ENCODE data around the gene USP34.

Gene USP34

GRCh38 chr2:61268249-61268648 lies 202.6 kb downstream of the USP34 start:
- Mint-ChIP-seq H3K4me3 (no peak overlapping the region), H3K4me1 (ENCODE audit: low read depth) (peaks cover 1% of the 10 kb centered on the region), H3K9me3 (no peaks in the 10 kb centered on the region), H3K36me3 (ENCODE audit: low read depth) (peaks cover 37% of the 10 kb centered on the region), H3K27me3 (ENCODE audit: low read depth) (no peaks in the 10 kb centered on the region), H3K27ac (no peak overlapping the region)
- DNase-seq (ENCODE audit: low spot score): no peak

- no peak overlapping the region for H3K4me3 Mint-ChIP-seq
- H3K36me3 Mint-ChIP-seq (ENCODE audit: low read depth): peaks cover 39% of the 10 kb centered on the region
- H3K9me3 Mint-ChIP-seq: no peaks in the 10 kb centered on the region
- no peaks in the 10 kb centered on the region for H3K27me3 Mint-ChIP-seq (ENCODE audit: low read depth)
- no peak for DNase-seq (ENCODE audit: low spot score)
- H3K4me1 Mint-ChIP-seq (ENCODE audit: low read depth): peaks cover 1% of the 10 kb centered on the region
- H3K27ac Mint-ChIP-seq: no peak overlapping the region
These were observed 204.0 kb downstream of the USP34 start for GRCh38 chr2:61266632-61267505.

- peaks cover 35% of the 10 kb centered on the region for H3K36me3 Mint-ChIP-seq (ENCODE audit: low read depth)
These were observed 207.1 kb downstream of the USP34 start for GRCh38 chr2:61263830-61264229.

GRCh38 chr2:61262699-61263098 lies 208.2 kb downstream of the USP34 start:
- peaks cover 1% of the 10 kb centered on the region for H3K4me1 Mint-ChIP-seq (ENCODE audit: low read depth)
- peaks cover 46% of the 10 kb centered on the region for H3K36me3 Mint-ChIP-seq (ENCODE audit: low read depth)
- H3K9me3 Mint-ChIP-seq: no peaks in the 10 kb centered on the region
- no peak overlapping the region for H3K27ac Mint-ChIP-seq
- no peak overlapping the region for H3K4me3 Mint-ChIP-seq
- DNase-seq (ENCODE audit: low spot score): no peak
- no peaks in the 10 kb centered on the region for H3K27me3 Mint-ChIP-seq (ENCODE audit: low read depth)

More at GRCh38 chr2:61263830-61264229, 207.1 kb downstream of the USP34 start:
- no peak overlapping the region for H3K4me3 Mint-ChIP-seq
- no peak for DNase-seq (ENCODE audit: low spot score)
- H3K27me3 Mint-ChIP-seq (ENCODE audit: low read depth): no peaks in the 10 kb centered on the region
- no peak overlapping the region for H3K27ac Mint-ChIP-seq
- no peaks in the 10 kb centered on the region for H3K9me3 Mint-ChIP-seq
- H3K4me1 Mint-ChIP-seq (ENCODE audit: low read depth): peaks cover 1% of the 10 kb centered on the region

- Mint-ChIP-seq H3K9me3 (no peaks in the 10 kb centered on the region), H3K27me3 (ENCODE audit: low read depth) (no peaks in the 10 kb centered on the region), H3K4me3 (no peak overlapping the region), H3K4me1 (ENCODE audit: low read depth) (peaks cover 3% of the 10 kb centered on the region), H3K36me3 (ENCODE audit: low read depth) (peaks cover 48% of the 10 kb centered on the region), H3K27ac (no peak overlapping the region)
- no peak for DNase-seq (ENCODE audit: low spot score)
These were observed 213.4 kb downstream of the USP34 start for GRCh38 chr2:61257446-61257845.

GRCh38 chr2:61255580-61256437 lies 215.1 kb downstream of the USP34 start:
- no peak for DNase-seq (ENCODE audit: low spot score)
- Mint-ChIP-seq H3K27me3 (ENCODE audit: low read depth) (no peaks in the 10 kb centered on the region), H3K4me3 (no peak overlapping the region), H3K9me3 (no peaks in the 10 kb centered on the region), H3K36me3 (ENCODE audit: low read depth) (peaks cover 43% of the 10 kb centered on the region), H3K4me1 (ENCODE audit: low read depth) (peaks cover 3% of the 10 kb centered on the region), H3K27ac (no peak overlapping the region)

- peaks cover 3% of the 10 kb centered on the region for H3K4me1 Mint-ChIP-seq (ENCODE audit: low read depth)
- no peak for DNase-seq (ENCODE audit: low spot score)
- H3K4me3 Mint-ChIP-seq: no peak overlapping the region
- no peak overlapping the region for H3K27ac Mint-ChIP-seq
- H3K36me3 Mint-ChIP-seq (ENCODE audit: low read depth): peaks cover 44% of the 10 kb centered on the region
- no peaks in the 10 kb centered on the region for H3K27me3 Mint-ChIP-seq (ENCODE audit: low read depth)
- H3K9me3 Mint-ChIP-seq: no peaks in the 10 kb centered on the region
These were observed 216.4 kb downstream of the USP34 start for GRCh38 chr2:61254536-61254935.

- Mint-ChIP-seq H3K36me3 (ENCODE audit: low read depth) (peaks cover 37% of the 10 kb centered on the region), H3K27me3 (ENCODE audit: low read depth) (no peaks in the 10 kb centered on the region), H3K9me3 (no peaks in the 10 kb centered on the region), H3K27ac (no peak overlapping the region), H3K4me1 (ENCODE audit: low read depth) (peaks cover 3% of the 10 kb centered on the region), H3K4me3 (no peak overlapping the region)
- no peak for DNase-seq (ENCODE audit: low spot score)
These were observed 217.8 kb downstream of the USP34 start for GRCh38 chr2:61253136-61253535.

GRCh38 chr2:61252031-61252430 lies 218.9 kb downstream of the USP34 start:
- DNase-seq (ENCODE audit: low spot score): no peak
- H3K9me3 Mint-ChIP-seq: no peaks in the 10 kb centered on the region
- H3K27me3 Mint-ChIP-seq (ENCODE audit: low read depth): no peaks in the 10 kb centered on the region
- peaks cover 3% of the 10 kb centered on the region for H3K4me1 Mint-ChIP-seq (ENCODE audit: low read depth)
- no peak overlapping the region for H3K4me3 Mint-ChIP-seq
- peaks cover 41% of the 10 kb centered on the region for H3K36me3 Mint-ChIP-seq (ENCODE audit: low read depth)
- H3K27ac Mint-ChIP-seq: no peak overlapping the region

GRCh38 chr2:61249521-61250071 lies 221.3 kb downstream of the USP34 start:
- Mint-ChIP-seq H3K4me1 (ENCODE audit: low read depth) (no peaks in the 10 kb centered on the region), H3K36me3 (ENCODE audit: low read depth) (peaks cover 36% of the 10 kb centered on the region), H3K4me3 (no peak overlapping the region), H3K27ac (no peak overlapping the region), H3K27me3 (ENCODE audit: low read depth) (no peaks in the 10 kb centered on the region), H3K9me3 (no peaks in the 10 kb centered on the region)
- no peak for DNase-seq (ENCODE audit: low spot score)

- no peak for DNase-seq (ENCODE audit: low spot score)
- Mint-ChIP-seq H3K27ac (no peak overlapping the region), H3K4me3 (no peak overlapping the region), H3K4me1 (ENCODE audit: low read depth) (peaks cover 3% of the 10 kb centered on the region), H3K36me3 (ENCODE audit: low read depth) (peaks cover 38% of the 10 kb centered on the region), H3K27me3 (ENCODE audit: low read depth) (no peaks in the 10 kb centered on the region), H3K9me3 (no peaks in the 10 kb centered on the region)
These were observed 223.6 kb downstream of the USP34 start for GRCh38 chr2:61247204-61247812.

GRCh38 chr2:61244694-61245093 lies 226.2 kb downstream of the USP34 start:
- H3K9me3 Mint-ChIP-seq: no peaks in the 10 kb centered on the region
- no peak overlapping the region for H3K27ac Mint-ChIP-seq
- DNase-seq (ENCODE audit: low spot score): no peak
- H3K4me1 Mint-ChIP-seq (ENCODE audit: low read depth): peaks cover 5% of the 10 kb centered on the region
- no peaks in the 10 kb centered on the region for H3K27me3 Mint-ChIP-seq (ENCODE audit: low read depth)
- H3K36me3 Mint-ChIP-seq (ENCODE audit: low read depth): peaks cover 44% of the 10 kb centered on the region
- H3K4me3 Mint-ChIP-seq: no peak overlapping the region

- peaks cover 40% of the 10 kb centered on the region for H3K36me3 Mint-ChIP-seq (ENCODE audit: low read depth)
These were observed 229.6 kb downstream of the USP34 start for GRCh38 chr2:61241266-61241665.

More at GRCh38 chr2:61241266-61241665, 229.6 kb downstream of the USP34 start:
- no peaks in the 10 kb centered on the region for H3K27me3 Mint-ChIP-seq (ENCODE audit: low read depth)
- H3K27ac Mint-ChIP-seq: no peak overlapping the region
- H3K4me1 Mint-ChIP-seq (ENCODE audit: low read depth): peaks cover 22% of the 10 kb centered on the region
- no peak for DNase-seq (ENCODE audit: low spot score)
- H3K4me3 Mint-ChIP-seq: no peak overlapping the region
- H3K9me3 Mint-ChIP-seq: no peaks in the 10 kb centered on the region
